GM19193 (cell line): ENCODE results near the gene MTUS2.

ENCODE experiments used
- POLR2A ChIP-seq: IDR thresholded peaks from 4 replicates; pipeline ENCODE4 v1.6.1; 2011; ENCODE audit not compliant: insufficient read depth, insufficient read length; ENCODE audit errors: extremely low read depth

MTUS2 gene

GRCh38 chr13:29537736-29538651, 717.9 kb downstream of the MTUS2 start:
- TF ChIP-seq POLR2A: no peak

GRCh38 chr13:29538652-29539040, 718.5 kb downstream of the MTUS2 start:
- TF ChIP-seq POLR2A: no peak

- TF ChIP-seq POLR2A: no peak
Measured at GRCh38 chr13:29539856-29540255, 719.7 kb downstream of the MTUS2 start.

GRCh38 chr13:29540334-29540733, 720.2 kb downstream of the MTUS2 start:
- no peak for TF ChIP-seq POLR2A

- TF ChIP-seq POLR2A: no peak
Measured at GRCh38 chr13:29540799-29541198, 720.7 kb downstream of the MTUS2 start.

- TF ChIP-seq POLR2A: no peak
Measured at GRCh38 chr13:29541400-29541799, 721.3 kb downstream of the MTUS2 start.

- no peak for TF ChIP-seq POLR2A
Measured at GRCh38 chr13:29542381-29542780, 722.2 kb downstream of the MTUS2 start.

- TF ChIP-seq POLR2A: no peak
Measured at GRCh38 chr13:29543230-29544215, 723.4 kb downstream of the MTUS2 start.

DNA sequence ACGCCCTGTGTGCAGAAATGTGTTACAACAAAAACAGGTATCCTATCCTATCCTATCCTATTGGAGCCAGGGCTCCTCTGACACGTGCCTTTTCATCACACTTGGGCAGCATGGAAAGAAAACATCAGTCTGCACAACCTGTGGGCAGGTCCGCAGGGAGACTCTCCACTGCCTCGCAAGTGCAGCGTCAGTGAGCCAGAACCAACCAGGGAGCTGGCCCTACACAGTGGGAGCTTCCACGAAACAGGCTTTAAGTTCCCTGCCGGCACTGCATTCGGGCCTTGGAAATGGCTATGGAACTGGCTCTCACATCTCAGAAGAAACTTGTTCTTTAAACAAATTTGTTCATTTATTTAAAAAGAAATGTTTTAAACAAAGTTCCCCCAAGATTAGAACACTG, 725.8 kb downstream of the MTUS2 start:
- TF ChIP-seq POLR2A: no peak

DNA sequence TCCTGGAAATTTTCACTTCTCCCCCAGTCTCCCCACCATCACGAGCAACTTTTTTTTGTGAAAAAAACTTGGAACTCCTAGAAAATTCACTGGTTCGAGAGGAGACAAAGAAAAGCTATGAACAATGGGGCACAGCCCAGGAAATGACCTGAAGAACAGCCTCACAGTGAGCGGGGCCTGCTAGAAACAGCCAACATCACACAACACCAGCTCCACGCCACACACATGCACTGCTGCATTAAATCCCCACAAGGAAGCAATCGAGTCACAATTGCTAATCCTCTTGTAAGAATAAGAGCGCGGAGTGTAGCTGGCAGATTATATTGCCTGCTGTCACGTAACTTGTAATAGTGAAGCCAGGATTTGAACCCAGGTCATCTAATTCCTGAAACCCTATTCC, 726.5 kb downstream of the MTUS2 start:
- TF ChIP-seq POLR2A: no peak

GRCh38 chr13:29547153-29547552, 727.0 kb downstream of the MTUS2 start:
- TF ChIP-seq POLR2A: no peak

GRCh38 chr13:29548722-29549121, 728.6 kb downstream of the MTUS2 start:
- no peak for TF ChIP-seq POLR2A

- TF ChIP-seq POLR2A: no peak
Measured at GRCh38 chr13:29550430-29550988, 730.4 kb downstream of the MTUS2 start.

GRCh38 chr13:29551214-29551613, 731.1 kb downstream of the MTUS2 start:
- no peak for TF ChIP-seq POLR2A
